Adrenal gland (tissue), 5 donors: ENCODE results near the gene NDUFB2.

ENCODE experiments used
- CTCF ChIP-seq, 6 experiments: fragments of 450-650 bp in 4 of 6; fragments of 200-600 bp in 2 of 6; sonication (generic) in 1 of 6; IDR thresholded peaks; 1 replicate in 5 of 6; 2 replicates in 1 of 6; pipeline versions ENCODE4 v1.5.1 to v1.8.0; 2016 to 2021; ENCODE audit warnings: antibody characterized with exemption in 6 of 6, mild to moderate bottlenecking in 2 of 6, moderate library complexity in 1 of 6
- POLR2A ChIP-seq, 2 donors: fragments of 450-650 bp; IDR thresholded peaks; one replicate each; pipeline ENCODE4 v1.6.1; 2017; ENCODE audit warnings: antibody characterized with exemption in 2 of 2, mild to moderate bottlenecking in 2 of 2, moderate library complexity in 1 of 2
- donor health status: DM: no; HTN: no; CAD: no.

GRCh38 chr7:140669352-140669751, 27.2 kb upstream of the NDUFB2 start:
- TF ChIP-seq CTCF (IDR thresholded peaks at IDR 0.05) (no peak), POLR2A (IDR thresholded peaks at IDR 0.05) (no peak)
